Bronchial epithelial cell (primary cell): ENCODE data around the gene SYPL2. TPM values are rescaled to one million over a fixed set of nuclear protein-coding genes. Genes with fewer than 3 reads are reported as not detected.

Experiments
- DNase-seq: peaks from one replicate; pipeline ENCODE4 v3.0.0-alpha.2; 2010; ENCODE audit warnings: low read depth
- FAIRE-seq: peaks from 2 replicates; lab custom pipeline; 2011; peaks lifted over from hg19 to GRCh38; lab: Jason Lieb, UNC
- H3K27me3 ChIP-seq: 2 replicates; pipeline ENCODE4 v1.5.1; 2011; ENCODE audit warnings: low read length; ENCODE audit not compliant: control insufficient read depth, insufficient read depth
- H3K36me3 ChIP-seq: 2 replicates; pipeline ENCODE4 v1.5.1; 2011; ENCODE audit warnings: low read length; ENCODE audit not compliant: control insufficient read depth, insufficient read depth
- H3K4me3 ChIP-seq: 2 replicates; pipeline ENCODE4 v1.5.1; 2011; ENCODE audit warnings: mild to moderate bottlenecking, low read depth, low read length, control low read depth
- total RNA-seq: library from RNA; depleted of rRNA; stranded (reverse); fragments of >200 nt; gene quantifications from 2 replicates; pipeline ENCODE4 v1.2.1, GENCODE V29; 2014
- TF ChIP-seq, protein P1 (sequence below): IDR thresholded peaks from 2 replicates; pipeline ENCODE4 v1.5.1; 2011; ENCODE audit warnings: mild to moderate bottlenecking, moderate library complexity, low read length, control low read depth, inconsistent platforms; ENCODE audit not compliant: insufficient read depth, severe bottlenecking

The SYPL2 gene
- total RNA-seq, 1 donor from 2014 or later: not detected

DNA sequence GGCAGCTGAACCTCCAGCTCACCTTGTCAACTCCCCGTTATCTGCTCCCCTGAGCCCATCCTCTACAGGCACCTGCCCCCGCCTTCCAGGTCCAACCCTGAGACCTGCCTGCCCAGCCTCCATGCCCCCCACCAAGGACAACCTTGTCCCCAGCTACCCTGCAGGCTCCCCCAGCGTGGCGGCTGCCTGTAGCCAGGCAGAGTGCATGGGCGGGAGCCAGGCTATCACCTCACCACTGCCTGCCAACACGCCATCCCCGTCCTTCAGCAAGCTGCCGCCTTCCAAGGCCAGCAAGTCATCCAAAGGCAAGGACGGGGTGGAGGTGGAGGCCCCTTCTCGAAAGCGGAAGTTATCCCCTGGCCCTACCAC, 24.6 kb downstream of the SYPL2 start:
- TF ChIP-seq, protein P1, sequence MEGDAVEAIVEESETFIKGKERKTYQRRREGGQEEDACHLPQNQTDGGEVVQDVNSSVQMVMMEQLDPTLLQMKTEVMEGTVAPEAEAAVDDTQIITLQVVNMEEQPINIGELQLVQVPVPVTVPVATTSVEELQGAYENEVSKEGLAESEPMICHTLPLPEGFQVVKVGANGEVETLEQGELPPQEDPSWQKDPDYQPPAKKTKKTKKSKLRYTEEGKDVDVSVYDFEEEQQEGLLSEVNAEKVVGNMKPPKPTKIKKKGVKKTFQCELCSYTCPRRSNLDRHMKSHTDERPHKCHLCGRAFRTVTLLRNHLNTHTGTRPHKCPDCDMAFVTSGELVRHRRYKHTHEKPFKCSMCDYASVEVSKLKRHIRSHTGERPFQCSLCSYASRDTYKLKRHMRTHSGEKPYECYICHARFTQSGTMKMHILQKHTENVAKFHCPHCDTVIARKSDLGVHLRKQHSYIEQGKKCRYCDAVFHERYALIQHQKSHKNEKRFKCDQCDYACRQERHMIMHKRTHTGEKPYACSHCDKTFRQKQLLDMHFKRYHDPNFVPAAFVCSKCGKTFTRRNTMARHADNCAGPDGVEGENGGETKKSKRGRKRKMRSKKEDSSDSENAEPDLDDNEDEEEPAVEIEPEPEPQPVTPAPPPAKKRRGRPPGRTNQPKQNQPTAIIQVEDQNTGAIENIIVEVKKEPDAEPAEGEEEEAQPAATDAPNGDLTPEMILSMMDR: no peak
- no peak overlapping the region for H3K4me3 ChIP-seq
- H3K27me3 ChIP-seq: no peaks in the 10 kb centered on the region
- FAIRE-seq (no peak), DNase-seq (no peak)
- H3K36me3 ChIP-seq: peaks cover 13% of the 10 kb centered on the region

- TF ChIP-seq, protein P1: no peak
- Histone ChIP-seq H3K4me3 (no peak overlapping the region), H3K36me3 (peaks cover 12% of the 10 kb centered on the region), H3K27me3 (no peaks in the 10 kb centered on the region)
- FAIRE-seq: no peak
- no peak for DNase-seq
Observed at GRCh38 chr1:109491372-109491771, 25.0 kb downstream of the SYPL2 start.

DNA sequence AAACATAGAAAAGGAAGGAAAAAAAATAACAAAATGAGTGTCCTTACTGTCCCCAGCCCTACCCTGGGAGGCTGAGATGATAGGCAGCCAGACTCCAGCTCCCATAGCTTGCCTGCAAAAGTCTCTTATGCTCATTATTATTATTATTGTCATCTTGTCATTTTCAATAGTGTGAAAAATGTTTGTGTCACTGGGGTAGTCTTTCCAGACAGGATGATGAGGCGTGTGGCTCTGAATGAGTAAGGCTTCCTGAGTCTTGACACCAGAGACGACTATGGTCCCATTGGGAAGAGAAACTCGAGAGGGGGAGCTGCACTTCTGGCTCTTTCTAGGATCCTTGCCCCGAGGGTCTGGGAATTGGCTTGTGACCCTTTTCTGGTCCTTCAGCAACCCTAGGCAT, 26.4 kb downstream of the SYPL2 start:
- FAIRE-seq (no peak), DNase-seq (no peak)
- peaks cover 16% of the 10 kb centered on the region for H3K36me3 ChIP-seq
- TF ChIP-seq, protein P1: no peak
- no peak overlapping the region for H3K4me3 ChIP-seq
- no peaks in the 10 kb centered on the region for H3K27me3 ChIP-seq

- Histone ChIP-seq H3K4me3 (no peak overlapping the region), H3K36me3 (peaks cover 16% of the 10 kb centered on the region), H3K27me3 (no peaks in the 10 kb centered on the region)
- FAIRE-seq (no peak), DNase-seq (no peak)
- TF ChIP-seq, protein P1: no peak
Observed at GRCh38 chr1:109493227-109493626, 26.9 kb downstream of the SYPL2 start.

DNA sequence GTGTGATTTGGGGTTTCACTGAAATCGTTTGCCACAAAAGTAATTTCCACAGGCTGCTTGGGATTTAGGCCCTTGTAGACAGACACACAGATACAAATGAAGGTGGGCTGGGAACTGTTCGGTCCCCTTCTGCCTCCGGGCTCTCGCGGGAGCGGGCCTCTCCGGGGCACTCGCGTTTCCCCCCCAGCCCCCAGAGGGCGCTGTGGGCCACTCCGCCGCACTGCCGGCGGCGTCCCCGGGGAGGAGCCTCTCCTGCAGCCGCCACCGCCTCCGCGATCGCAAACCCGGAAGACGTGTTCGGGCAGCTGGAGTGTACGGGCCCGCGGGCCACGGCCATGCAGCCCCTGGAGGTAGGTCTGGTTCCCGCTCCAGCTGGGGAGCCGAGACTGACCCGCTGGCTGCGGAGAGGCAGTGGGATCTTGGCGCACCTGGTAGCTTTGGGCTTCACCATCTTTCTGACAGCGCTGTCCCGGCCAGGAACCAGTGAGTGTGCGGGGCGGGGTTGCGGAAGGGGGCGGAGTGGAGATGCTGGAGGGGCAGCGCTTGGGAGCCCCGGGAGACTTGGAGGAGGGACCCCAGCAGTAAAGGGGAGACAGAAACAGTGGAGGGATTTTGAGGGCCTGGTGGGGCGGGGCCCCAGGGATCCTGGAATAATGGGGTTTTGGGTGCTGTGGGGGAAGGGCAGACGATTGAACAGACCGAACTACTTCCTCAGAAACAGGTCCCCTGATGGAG, 27.6 kb downstream of the SYPL2 start, which contains the start of gene CYB561D1:
TSS of gene CYB561D1 (plus strand) at position 290 of the 735 bp plus-strand sequence. CDS start at position 336, 46 bp downstream.
- TF ChIP-seq, protein P1: peak; percentile 98
- peak within 1 kb of the TSS; percentile 93 for H3K4me3 ChIP-seq
- FAIRE-seq (no peak), DNase-seq (peak; percentile 63)
- peaks cover 16% of the 10 kb centered on the region for H3K36me3 ChIP-seq
- no peaks in the 10 kb centered on the region for H3K27me3 ChIP-seq
